GM19452 (cell line): ENCODE measurements around the gene CENPC.
"Not testable (repeated sequence)": the region's sequence is repeated elsewhere in the genome, so short reads cannot be mapped to it uniquely, and the experiment has no call there.

ENCODE experiments used
- ATAC-seq: cut with Tn5 transposase; IDR thresholded peaks from one replicate; pipeline ENCODE4 v1.9.1; 2021; ENCODE audit not compliant: unreplicated experiment

CENPC gene

GRCh38 chr4:67483868-67484602 is 61.3 kb downstream of the CENPC start:
- no peak for ATAC-seq

GRCh38 chr4:67480810-67481209 is 64.5 kb downstream of the CENPC start:
- ATAC-seq = no peak

- ATAC-seq = no peak
Measured at GRCh38 chr4:67475155-67475554, 70.1 kb downstream of the CENPC start.

GRCh38 chr4:67470871-67471270 is 74.4 kb downstream of the CENPC start:
- no peak for ATAC-seq

- ATAC-seq = no peak
Measured at GRCh38 chr4:67468830-67469229, 76.5 kb downstream of the CENPC start.

GRCh38 chr4:67466751-67467150 is 78.6 kb downstream of the CENPC start:
- no peak for ATAC-seq

- ATAC-seq = no peak
Measured at GRCh38 chr4:67465763-67466052, 79.6 kb downstream of the CENPC start.

- ATAC-seq = no peak
Measured at GRCh38 chr4:67465032-67465762, 80.1 kb downstream of the CENPC start.

GRCh38 chr4:67460574-67460973 is 84.7 kb downstream of the CENPC start:
- ATAC-seq = no peak

- no peak for ATAC-seq
Measured at GRCh38 chr4:67459164-67459563, 86.1 kb downstream of the CENPC start.

- ATAC-seq = no peak
Measured at GRCh38 chr4:67456577-67457196, 88.6 kb downstream of the CENPC start.

GRCh38 chr4:67452846-67453205 is 92.5 kb downstream of the CENPC start:
- ATAC-seq = not testable (repeated sequence)

- ATAC-seq = no peak
Measured at GRCh38 chr4:67452100-67452845, 93.0 kb downstream of the CENPC start.

- ATAC-seq = no peak
Measured at GRCh38 chr4:67451464-67451863, 93.8 kb downstream of the CENPC start.

GRCh38 chr4:67448621-67449020 is 96.7 kb downstream of the CENPC start:
- no peak for ATAC-seq

GRCh38 chr4:67447873-67448272 is 97.4 kb downstream of the CENPC start:
- no peak for ATAC-seq

- no peak for ATAC-seq
Measured at GRCh38 chr4:67446811-67447210, 98.5 kb downstream of the CENPC start.

GRCh38 chr4:67445881-67446280 is 99.4 kb downstream of the CENPC start:
- ATAC-seq = not testable (repeated sequence)

GRCh38 chr4:67438975-67439374 is 106.3 kb downstream of the CENPC start:
- ATAC-seq = no peak

GRCh38 chr4:67437974-67438713 is 107.2 kb downstream of the CENPC start:
- ATAC-seq = no peak

GRCh38 chr4:67436742-67437141 is 108.6 kb downstream of the CENPC start:
- peak; percentile 95 for ATAC-seq
